T47D (cell line): ENCODE results near the gene BLOC1S6.
"Not testable (repeated sequence)": the region's sequence is repeated elsewhere in the genome, so short reads cannot be mapped to it uniquely, and the experiment has no call there.

Experiments used
- DNase-seq, 2 experiments: peaks; one replicate each; pipeline versions ENCODE4 v3.0.0 to v3.0.0-alpha.2; 2011 to 2012; ENCODE audit warnings: low read depth in 1 of 2, low spot score in 1 of 2
- JUND ChIP-seq: IDR thresholded peaks from 2 replicates; pipeline ENCODE4 v1.6.1; 2012; ENCODE audit warnings: low read depth
- in situ Hi-C: cut with HindIII; loops from 2 replicates; pipeline ENCODE4 v1.10.0; 2016; ENCODE audit warnings: low sequenced_read_pairs, low pct_unique_long_range_greater_than_20kb

BLOC1S6 gene

DNA sequence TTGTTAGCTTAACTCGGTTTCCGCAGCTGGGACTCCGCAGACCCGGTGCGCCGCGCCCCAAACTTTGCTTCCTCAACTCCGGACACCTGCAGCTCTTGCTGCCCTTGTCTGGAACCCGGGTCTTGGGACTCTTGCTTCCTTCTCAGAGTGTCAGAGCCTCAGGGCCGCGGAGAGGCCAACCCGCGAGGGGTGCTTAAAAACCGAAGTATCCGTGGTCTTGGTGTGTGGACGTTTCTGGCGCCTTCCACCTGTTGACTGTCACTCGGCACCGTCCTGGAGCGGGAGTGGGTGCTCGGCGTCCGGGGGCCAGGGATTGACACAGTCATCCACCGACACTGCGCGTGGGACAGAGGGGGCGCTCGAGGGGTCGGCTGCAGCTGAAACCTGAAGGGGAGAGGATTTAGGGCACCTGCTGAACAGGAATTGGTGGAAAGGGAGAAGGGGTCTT is 48.0 kb downstream of the BLOC1S6 start:
- TF ChIP-seq JUND = no peak
- DNase-seq = peak in 1 of 2 experiments; percentile 77
- in situ Hi-C loops = no loop called here

DNA sequence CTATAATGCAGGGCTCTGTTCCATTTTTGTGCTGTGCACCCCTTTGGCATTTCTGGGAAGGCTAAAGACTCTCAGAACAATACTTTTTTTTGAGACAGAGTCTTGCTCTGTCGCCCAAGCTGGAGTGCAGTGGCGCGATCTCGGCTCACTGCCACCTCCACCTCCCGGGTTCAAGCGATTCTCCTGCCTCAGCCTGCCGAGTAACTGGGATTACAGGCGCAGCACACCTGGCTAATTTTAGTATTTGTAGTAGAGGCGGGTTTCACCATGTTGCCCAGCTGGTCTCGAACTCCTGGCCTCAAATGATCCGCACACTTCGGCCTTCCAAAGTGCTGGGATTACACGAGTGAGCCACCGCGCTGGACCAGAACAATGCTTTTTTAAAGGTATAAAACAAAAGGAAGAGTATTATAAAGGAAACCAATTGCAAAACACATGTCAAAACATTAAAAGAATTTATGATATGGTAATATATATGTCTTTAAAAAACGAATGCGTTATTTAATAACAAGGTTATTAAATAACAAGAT is 48.6 kb downstream of the BLOC1S6 start:
- no peak for DNase-seq
- TF ChIP-seq JUND = no peak
- in situ Hi-C loops = no loop called here

DNA sequence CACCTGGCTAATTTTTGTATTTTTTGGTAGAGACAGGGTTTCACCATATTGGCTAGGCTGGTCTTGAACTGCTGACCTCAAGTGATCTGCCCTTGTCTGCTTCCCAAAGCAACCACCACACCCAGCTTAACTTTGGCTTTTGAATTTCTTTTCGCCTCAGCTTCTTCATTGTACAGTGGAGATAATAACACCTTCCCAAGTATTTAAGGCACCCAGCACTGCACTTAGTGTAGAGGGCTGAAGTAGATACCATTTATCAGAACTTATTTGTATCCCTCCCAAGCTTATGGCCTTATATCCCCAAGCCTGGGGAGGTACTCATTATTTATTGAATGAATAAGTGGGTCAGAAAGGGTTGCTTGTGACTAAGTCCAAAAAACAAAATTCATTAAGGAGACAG is 50.0 kb downstream of the BLOC1S6 start:
- no peak for TF ChIP-seq JUND
- in situ Hi-C loops = no loop called here
- DNase-seq = no peak

DNA sequence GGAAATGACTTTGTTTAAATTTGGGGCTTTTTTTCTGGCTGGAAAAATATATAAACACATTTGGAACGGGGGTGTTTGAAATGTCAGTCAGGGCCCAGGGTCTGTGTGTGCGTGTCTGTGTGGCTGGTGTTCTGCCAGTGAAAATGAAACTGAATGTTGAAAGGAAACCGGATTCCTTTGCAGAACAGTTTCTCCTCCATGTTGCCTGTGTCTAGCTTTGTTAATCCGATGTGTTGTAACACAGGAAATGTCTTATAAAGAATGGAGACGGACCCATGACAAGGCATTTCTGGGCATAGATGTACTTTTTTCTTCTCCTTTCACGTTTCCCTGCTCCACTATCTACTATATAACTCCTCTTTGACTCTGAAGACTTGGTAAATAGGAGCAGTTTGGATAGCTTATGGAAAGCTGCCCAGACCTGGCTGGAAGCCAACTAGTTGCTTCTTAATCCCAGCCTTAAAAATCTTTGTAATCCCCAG is 50.4 kb downstream of the BLOC1S6 start:
- in situ Hi-C loops = no loop called here
- no peak for TF ChIP-seq JUND
- DNase-seq = peak in 1 of 2 experiments; percentile 41

DNA sequence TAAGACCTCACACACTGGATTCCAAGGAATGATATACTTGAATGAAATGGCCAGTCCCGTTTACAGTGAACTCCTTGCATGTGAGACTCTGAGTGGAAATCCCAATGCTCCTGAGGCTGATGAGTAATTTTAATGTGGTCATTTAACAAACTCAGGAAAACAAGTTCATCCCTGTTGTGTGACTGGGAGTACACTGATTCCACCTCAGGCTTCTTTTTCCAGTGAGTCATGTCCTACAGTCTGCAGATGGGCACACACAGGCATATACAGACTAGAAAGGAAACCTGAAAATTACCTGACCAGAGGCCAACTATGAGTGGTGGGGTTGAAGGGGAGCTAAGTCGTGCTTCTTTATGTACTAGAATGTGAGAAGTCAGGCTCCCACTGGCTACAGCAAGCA is 53.4 kb downstream of the BLOC1S6 start:
- in situ Hi-C loops = no loop called here
- DNase-seq = peak in 1 of 2 experiments; percentile 66
- TF ChIP-seq JUND = no peak

DNA sequence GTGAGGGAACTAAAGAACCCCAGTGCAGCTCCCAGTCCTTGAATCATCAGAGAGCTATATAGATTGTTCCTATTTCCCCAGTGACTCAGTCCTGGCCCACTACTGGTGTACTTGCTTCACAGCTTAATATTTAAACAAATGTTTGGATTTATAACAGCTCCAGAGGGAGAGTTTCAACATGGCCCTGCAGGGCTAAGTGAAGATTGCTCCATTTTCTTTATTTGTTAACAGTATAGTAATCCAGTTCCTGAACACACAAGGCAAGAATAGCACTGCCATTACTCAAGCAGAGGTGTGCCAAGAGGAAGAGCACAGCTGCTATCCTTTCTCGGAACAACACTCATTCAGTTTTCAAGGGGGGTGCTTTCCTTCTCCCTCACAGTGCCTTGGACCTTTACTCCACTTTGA is 54.2 kb downstream of the BLOC1S6 start:
- in situ Hi-C loops = no loop called here
- DNase-seq = peak; percentile 54 to 89
- no peak for TF ChIP-seq JUND

DNA sequence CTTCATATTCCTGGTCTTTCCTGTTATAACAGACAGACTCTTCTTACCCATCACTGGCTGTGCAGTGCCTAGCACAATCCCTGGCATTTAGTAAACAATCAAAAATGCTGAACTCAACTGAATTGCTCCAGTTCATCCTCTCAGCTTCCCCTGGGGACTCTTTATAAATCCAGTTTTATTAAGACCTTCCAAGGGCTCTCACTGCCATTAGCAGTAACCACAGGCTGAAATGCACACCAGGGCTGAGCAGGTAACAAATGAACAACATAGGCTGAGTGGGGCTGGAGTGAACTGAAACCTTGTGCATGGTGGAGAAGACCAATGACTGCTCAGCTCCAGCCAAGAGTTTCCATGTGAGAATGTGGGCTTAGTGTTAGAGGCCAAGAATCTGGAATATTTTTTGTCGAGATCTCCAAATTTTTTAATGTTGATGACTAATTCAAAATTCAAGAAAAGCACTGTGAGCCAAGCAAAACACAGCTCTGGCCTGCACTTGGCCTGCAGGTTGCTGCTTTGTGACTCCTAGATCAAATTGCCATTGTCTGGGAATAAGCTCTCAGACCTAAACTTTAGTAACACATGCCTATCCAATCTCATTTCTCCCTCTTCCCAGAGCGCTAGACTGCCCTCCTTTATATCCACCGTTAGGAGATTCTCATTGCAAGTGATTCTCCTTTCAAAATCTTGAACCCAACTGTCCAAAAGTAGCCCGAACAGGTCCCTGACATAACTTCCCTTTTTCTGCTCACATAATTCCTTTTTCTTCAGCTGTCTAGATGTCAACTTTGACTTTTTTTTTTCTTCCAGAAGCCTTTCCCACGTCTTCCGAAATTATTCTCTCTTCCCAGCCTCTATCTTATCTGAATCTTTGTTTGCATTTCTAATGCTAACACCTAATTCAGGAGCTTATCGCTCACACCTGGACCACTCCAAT is 55.1 kb downstream of the BLOC1S6 start:
- no peak for TF ChIP-seq JUND
- no peak for DNase-seq
- in situ Hi-C loops = no loop called here

DNA sequence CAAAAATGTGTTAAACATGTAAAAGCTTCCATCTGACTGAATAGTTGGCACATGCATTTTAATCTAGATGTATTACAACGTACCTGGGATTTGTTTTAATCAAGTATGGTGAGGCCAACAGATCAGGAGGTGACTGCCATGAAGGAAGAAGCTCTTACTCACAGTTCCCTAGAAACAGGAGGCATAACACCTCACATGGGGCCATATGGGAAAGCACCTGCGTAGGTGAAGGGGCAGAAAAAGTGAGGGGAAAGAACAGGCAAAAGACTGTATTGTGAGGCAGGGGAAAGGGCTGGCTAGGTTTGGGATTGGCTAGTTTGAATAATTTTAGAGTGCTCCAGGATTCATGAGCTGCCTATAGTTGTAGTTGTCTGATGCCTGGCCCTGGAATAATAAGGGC is 57.3 kb downstream of the BLOC1S6 start:
- no peak for DNase-seq
- in situ Hi-C loops = no loop called here
- no peak for TF ChIP-seq JUND

DNA sequence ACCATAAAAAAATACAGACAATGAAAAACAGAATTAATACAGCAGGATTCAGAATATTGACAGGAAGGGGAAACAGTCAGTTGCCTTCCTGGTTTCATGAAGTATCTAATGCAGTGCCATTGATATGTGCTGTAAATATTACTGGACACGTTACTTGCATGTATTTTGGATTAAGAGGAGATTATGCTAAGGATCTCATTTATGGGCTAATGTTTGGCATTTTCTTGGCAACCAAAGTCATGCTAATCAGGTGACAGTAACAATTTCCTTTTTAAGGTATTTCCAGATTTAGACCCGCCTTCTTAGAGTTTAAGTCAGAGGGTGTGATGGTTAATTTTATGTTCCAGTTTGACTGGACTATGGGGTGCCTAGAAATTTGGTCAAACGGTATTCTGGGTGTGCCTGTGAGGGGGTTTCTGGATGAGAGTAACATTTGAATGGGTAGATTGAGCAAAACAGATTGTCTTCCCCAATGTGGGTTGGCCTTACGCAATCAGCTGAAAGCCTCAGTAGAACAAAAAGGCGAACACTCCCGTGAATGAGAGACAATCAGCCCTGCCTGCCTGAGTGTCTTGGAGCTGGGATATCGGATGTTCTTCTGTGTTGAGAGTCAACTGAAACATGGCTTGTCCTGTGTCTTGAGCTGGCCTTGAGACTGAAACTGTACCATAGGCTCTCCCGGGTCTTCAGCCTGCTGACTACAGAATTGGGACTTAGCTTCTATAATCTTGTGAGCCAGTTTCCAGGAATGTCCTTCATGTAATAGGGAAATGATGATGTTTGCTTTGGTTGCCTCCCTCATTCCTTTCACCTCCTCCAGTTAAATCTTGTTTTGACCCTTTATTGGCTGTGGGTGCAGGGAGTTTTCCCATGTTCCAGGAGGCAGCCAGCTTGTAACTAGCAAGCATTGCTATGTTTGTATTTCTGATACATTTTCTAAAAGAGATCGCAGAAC is 58.1 kb downstream of the BLOC1S6 start:
- in situ Hi-C loops = no loop called here
- peak in 1 of 2 experiments; percentile 30 for DNase-seq
- TF ChIP-seq JUND = no peak

DNA sequence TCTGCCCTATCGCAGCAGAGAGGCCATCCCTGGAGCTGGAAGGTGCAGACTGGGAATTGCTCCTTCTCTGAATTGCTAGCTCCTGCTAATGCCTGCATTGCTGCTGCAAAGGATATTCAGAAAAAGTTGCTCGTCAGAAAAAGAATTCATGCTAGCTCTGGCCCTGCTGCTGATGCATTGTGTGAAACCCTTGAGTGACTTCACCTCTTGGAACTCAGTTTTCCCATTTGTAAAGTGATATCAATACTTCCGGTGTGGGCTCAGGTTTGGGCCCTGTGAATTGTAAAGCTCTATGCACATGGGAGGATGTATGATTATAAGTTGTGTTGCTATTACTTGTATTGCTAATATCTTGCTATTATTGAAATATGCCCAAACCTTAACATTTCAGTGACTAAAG is 59.0 kb downstream of the BLOC1S6 start:
- TF ChIP-seq JUND = no peak
- in situ Hi-C loops = no loop called here
- DNase-seq = no peak

DNA sequence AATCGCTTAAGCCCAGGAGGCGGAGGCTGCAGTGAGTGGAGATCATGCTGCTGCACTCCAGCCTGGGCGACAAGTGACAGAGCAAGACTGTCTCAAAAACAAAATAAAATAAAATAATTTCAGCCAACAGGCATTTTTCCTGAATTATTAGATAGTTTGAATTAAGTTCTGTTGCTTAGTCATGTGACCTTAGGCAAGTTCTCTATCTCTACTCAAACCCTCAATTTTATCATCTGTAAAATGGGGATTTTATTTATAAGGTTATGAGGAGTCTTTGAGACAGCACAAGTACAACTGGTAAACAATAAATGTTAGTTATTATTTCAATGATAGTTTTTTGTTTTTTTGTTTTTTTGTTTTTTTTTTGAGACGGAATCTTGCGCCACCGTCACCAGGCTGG is 60.6 kb downstream of the BLOC1S6 start:
- no peak for TF ChIP-seq JUND
- in situ Hi-C loops = no loop called here
- no peak for DNase-seq

DNA sequence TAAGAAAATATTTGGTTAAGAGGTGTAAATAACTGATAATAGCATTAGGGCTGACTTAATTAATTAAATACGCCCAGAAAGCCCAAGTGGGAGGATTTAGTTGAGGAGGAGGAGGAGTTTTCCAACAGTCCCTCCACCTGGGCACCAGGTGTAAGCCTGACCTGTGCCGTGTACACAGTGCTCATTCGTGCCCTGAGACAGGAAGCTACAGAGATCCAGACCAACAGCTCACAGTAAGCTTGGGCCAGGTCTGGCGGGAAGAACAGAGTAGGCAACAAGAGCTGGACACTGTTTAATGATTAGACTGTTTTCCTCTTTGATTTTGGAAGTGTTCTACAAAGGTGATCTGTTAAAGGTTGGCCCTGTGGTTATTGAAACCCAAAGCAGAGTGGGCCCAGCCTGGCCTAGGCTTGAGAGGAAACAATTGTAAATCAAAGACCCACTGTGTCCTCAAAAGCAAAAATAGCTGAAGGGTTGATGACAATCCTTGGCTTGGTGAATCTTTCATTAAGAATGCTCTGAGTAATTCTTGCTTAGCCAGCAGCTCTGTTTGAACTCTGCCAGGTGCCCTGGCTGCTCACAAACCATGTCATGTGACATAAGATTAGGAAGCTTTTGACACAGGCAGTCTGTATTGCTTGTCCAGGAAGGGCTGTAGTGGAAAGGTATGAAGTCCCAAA is 61.5 kb downstream of the BLOC1S6 start:
- DNase-seq = peak in 1 of 2 experiments; percentile 59
- no peak for TF ChIP-seq JUND
- in situ Hi-C loops = no loop called here

DNA sequence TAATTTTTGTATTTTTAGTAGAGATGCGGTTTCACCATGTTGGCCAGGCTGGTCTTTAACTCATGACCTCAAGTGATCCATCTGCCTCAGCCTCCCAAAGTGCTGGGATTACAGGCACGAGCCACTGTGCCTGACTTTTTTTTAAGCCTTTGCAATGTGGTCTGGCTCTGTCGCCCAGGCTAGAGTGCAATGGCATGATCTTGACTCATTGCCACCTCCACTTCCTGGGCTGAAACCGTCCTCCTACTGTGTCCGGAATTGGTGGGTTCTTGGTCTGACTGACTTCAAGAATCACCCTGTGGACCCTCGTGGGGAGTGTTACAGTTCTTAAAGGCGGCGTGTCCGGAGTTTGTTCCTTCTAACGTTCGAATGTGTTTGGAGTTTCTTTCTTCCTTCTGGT is 62.8 kb downstream of the BLOC1S6 start:
- DNase-seq, in situ Hi-C loops: not testable (repeated sequence)
